Measurements from ENCODE around the gene LCN9. TPM values are rescaled to one million over a fixed set of nuclear protein-coding genes. Genes with fewer than 3 reads are reported as not detected.

The LCN9 gene
- polyA plus RNA-seq, 1 donor (not counting 4 experiments of a cell fraction or from before 2014, with no cell fraction given): not detected

DNA sequence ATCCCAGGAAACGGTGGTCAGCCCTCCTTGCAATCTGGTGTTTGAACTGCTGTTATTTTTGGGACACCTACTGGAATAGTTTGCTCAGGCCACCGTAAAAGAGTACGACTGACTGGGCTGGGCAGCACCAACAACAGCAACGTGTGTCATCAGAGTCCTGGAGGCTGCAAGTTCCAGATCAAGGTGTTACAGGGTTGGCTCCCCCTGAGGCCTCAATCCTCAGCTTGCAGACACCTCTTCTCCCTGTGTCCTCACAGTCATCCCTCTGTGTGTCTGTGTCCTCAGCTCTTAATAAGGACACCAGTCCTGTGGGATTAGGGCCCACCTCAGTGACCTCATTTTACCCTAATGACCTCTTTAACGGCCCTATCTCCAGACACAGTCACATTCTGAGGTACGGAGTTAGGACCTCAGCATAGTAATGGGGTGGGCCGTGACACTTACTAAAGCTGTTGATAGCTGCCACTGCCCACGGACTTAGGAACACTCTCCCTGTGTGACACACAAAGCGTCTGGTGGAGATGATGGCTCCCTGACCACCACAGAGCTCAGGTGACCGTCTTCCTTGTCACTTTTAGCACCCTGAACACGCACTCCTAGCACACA is 40.6 kb upstream of the LCN9 start:
- Histone ChIP-seq H4K20me1 (ENCODE audit: control insufficient read depth, extremely low read depth, insufficient read depth, low read length) (no peaks in the 10 kb centered on the region), H3K9ac (ENCODE audit: control insufficient read depth, extremely low read depth, insufficient read depth, low read length) (no peak overlapping the region), H3K36me3 (ENCODE audit: control insufficient read depth in 2 of 2, extremely low read depth in 1 of 2, insufficient read depth in 2 of 2, low read length in 2 of 2) (no peaks in the 10 kb centered on the region), H3K79me2 (ENCODE audit: control insufficient read depth, insufficient read depth, low read length) (no peaks in the 10 kb centered on the region), H3K4me1 (ENCODE audit: control insufficient read depth, extremely low read depth, insufficient read depth, low read length) (no peaks in the 10 kb centered on the region), H3K9me3 (ENCODE audit: control insufficient read depth, low read depth, low read length) (no peaks in the 10 kb centered on the region), H3K9me1 (ENCODE audit: control insufficient read depth, extremely low read depth, insufficient read depth, low read length) (no peaks in the 10 kb centered on the region), H3K4me3 (ENCODE audit: control insufficient read depth in 2 of 3, extremely low read depth in 1 of 3, insufficient read depth in 2 of 3, low read depth in 1 of 3, low read length in 3 of 3) (no peak overlapping the region), H3K27me3 (ENCODE audit: control insufficient read depth, extremely low read depth, insufficient read depth, low read length) (no peaks in the 10 kb centered on the region), H3K4me2 (ENCODE audit: control insufficient read depth, extremely low read depth, insufficient read depth, low read depth, low read length) (no peak overlapping the region), H2AFZ (ENCODE audit: control insufficient read depth, low read length) (no peak overlapping the region), H3K27ac (ENCODE audit: control insufficient read depth, insufficient read depth, low read length) (no peak overlapping the region)
- TF ChIP-seq EZH2 (IDR thresholded peaks at IDR 0.05; ENCODE audit: low read length): no peak
- no peak for TF ChIP-seq CTCF (optimal IDR thresholded peaks at IDR 0.05 in 1 of 3, IDR thresholded peaks at IDR 0.05 in 1 of 3, conservative IDR thresholded peaks at IDR 0.05 in 1 of 3; ENCODE audit: extremely low read depth in 1 of 3, insufficient read depth in 2 of 3, low read length in 3 of 3)
- no peak for DNase-seq (ENCODE audit: low read depth, low spot score)
- no peak for FAIRE-seq
- dilution Hi-C loops (cut with MboI; ENCODE audit: extremely low pct_ligation_motif_present, low sequenced_read_pairs): no loop called here

- dilution Hi-C loops (cut with MboI; ENCODE audit: extremely low pct_ligation_motif_present, low sequenced_read_pairs): no loop called here
Measured at GRCh38 chr9:135624282-135624681, 38.8 kb upstream of the LCN9 start.

More at GRCh38 chr9:135624282-135624681, 38.8 kb upstream of the LCN9 start:
- Histone ChIP-seq H3K9me3 (ENCODE audit: control insufficient read depth, low read depth, low read length) (no peaks in the 10 kb centered on the region), H3K79me2 (ENCODE audit: control insufficient read depth, insufficient read depth, low read length) (no peaks in the 10 kb centered on the region), H3K9ac (ENCODE audit: control insufficient read depth, extremely low read depth, insufficient read depth, low read length) (no peak overlapping the region), H3K4me2 (ENCODE audit: control insufficient read depth, extremely low read depth, insufficient read depth, low read depth, low read length) (no peak overlapping the region), H4K20me1 (ENCODE audit: control insufficient read depth, extremely low read depth, insufficient read depth, low read length) (no peaks in the 10 kb centered on the region), H3K4me1 (ENCODE audit: control insufficient read depth, extremely low read depth, insufficient read depth, low read length) (no peaks in the 10 kb centered on the region), H2AFZ (ENCODE audit: control insufficient read depth, low read length) (no peak overlapping the region), H3K9me1 (ENCODE audit: control insufficient read depth, extremely low read depth, insufficient read depth, low read length) (no peaks in the 10 kb centered on the region), H3K27ac (ENCODE audit: control insufficient read depth, insufficient read depth, low read length) (no peak overlapping the region), H3K27me3 (ENCODE audit: control insufficient read depth, extremely low read depth, insufficient read depth, low read length) (no peaks in the 10 kb centered on the region), H3K36me3 (ENCODE audit: control insufficient read depth in 2 of 2, extremely low read depth in 1 of 2, insufficient read depth in 2 of 2, low read length in 2 of 2) (no peaks in the 10 kb centered on the region), H3K4me3 (ENCODE audit: control insufficient read depth in 2 of 3, extremely low read depth in 1 of 3, insufficient read depth in 2 of 3, low read depth in 1 of 3, low read length in 3 of 3) (no peak overlapping the region)
- no peak for DNase-seq (ENCODE audit: low read depth, low spot score)
- no peak for TF ChIP-seq CTCF (optimal IDR thresholded peaks at IDR 0.05 in 1 of 3, IDR thresholded peaks at IDR 0.05 in 1 of 3, conservative IDR thresholded peaks at IDR 0.05 in 1 of 3; ENCODE audit: extremely low read depth in 1 of 3, insufficient read depth in 2 of 3, low read length in 3 of 3)
- no peak for TF ChIP-seq EZH2 (IDR thresholded peaks at IDR 0.05; ENCODE audit: low read length)
- no peak for FAIRE-seq
